ENCODE measurements around the gene PPP1R7.

DNA sequence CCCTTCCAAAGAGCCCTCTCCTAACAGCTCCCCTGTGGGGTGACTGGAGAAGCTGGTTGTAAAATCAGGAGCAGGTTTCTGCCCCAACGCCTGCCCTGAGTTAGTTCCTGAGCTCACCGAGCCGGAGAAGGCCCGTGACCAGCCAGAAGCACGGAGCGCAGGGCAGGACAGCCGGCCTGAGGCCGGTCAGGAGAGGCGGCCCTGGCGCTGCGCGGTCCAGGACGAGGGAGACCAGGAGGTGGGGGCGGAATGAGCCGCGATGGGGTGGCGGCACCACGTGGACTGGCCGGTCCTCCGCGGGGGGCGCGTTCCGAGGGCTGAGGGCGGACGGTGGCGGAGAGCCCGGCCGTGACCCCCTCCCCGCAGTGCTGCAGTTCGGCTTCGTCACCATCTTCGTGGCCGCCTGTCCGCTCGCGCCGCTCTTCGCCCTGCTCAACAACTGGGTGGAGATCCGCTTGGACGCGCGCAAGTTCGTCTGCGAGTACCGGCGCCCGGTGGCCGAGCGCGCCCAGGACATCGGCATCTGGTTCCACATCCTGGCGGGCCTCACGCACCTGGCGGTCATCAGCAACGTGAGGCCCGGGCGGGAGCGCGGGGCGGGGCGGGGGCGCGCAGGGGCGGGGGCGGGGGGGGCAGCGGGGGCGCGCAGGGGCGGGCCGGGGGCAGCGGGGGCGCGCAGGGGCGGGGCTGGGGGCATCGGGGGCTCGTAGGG, 67.2 kb downstream of the PPP1R7 start:
- no peak for TF ChIP-seq CEBPB (IDR thresholded peaks at IDR 0.05)
- TF ChIP-seq, protein P1, sequence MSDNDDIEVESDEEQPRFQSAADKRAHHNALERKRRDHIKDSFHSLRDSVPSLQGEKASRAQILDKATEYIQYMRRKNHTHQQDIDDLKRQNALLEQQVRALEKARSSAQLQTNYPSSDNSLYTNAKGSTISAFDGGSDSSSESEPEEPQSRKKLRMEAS (IDR thresholded peaks at IDR 0.05): peak; percentile 89
- TF ChIP-seq, protein P2, sequence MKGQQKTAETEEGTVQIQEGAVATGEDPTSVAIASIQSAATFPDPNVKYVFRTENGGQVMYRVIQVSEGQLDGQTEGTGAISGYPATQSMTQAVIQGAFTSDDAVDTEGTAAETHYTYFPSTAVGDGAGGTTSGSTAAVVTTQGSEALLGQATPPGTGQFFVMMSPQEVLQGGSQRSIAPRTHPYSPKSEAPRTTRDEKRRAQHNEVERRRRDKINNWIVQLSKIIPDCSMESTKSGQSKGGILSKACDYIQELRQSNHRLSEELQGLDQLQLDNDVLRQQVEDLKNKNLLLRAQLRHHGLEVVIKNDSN (IDR thresholded peaks at IDR 0.05): peak; percentile 75
- no peak for TF ChIP-seq TAF1 (IDR thresholded peaks at IDR 0.05; ENCODE audit: low read depth)
- TF ChIP-seq RAD21 (IDR thresholded peaks at IDR 0.05; ENCODE audit: low read depth): peak; percentile 2; the same call in 1 of the 2 replicates

All from Ishikawa (cell line).